ENCODE measurements around the gene SND1.

GRCh38 chr7:127632276-127632910 lies 19.6 kb upstream of the SND1 start:
- TF ChIP-seq POLR2AphosphoS5 (IDR thresholded peaks at IDR 0.05), result no peak
- no peak for TF ChIP-seq CTCF (IDR thresholded peaks at IDR 0.05)

Measured in breast epithelium (tissue), 3 donors.